ENCODE results near the gene CST9L.
A peak's percentile ranks its signal among the peaks of the same experiment; 100 is the strongest.

Gene CST9L, protein sequence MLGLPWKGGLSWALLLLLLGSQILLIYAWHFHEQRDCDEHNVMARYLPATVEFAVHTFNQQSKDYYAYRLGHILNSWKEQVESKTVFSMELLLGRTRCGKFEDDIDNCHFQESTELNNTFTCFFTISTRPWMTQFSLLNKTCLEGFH

GRCh38 chr20:23568320-23568970 is at the start of gene CST9L:
CST9L (minus strand) TSS chr20:23568484; CDS start chr20:23568450, 34 bp downstream.
- DNase-seq (ENCODE audit: low read depth in 3 of 3): no peak

GRCh38 chr20:23614163-23614562 is 45.9 kb upstream of the CST9L start:
- DNase-seq (ENCODE audit: low read depth in 3 of 3): no peak

- no peak for DNase-seq (ENCODE audit: low read depth in 3 of 3)
These were observed 45.4 kb upstream of the CST9L start for GRCh38 chr20:23613676-23614075.

- DNase-seq (ENCODE audit: low read depth in 3 of 3): no peak
These were observed 44.1 kb upstream of the CST9L start for GRCh38 chr20:23612396-23612795.

DNA sequence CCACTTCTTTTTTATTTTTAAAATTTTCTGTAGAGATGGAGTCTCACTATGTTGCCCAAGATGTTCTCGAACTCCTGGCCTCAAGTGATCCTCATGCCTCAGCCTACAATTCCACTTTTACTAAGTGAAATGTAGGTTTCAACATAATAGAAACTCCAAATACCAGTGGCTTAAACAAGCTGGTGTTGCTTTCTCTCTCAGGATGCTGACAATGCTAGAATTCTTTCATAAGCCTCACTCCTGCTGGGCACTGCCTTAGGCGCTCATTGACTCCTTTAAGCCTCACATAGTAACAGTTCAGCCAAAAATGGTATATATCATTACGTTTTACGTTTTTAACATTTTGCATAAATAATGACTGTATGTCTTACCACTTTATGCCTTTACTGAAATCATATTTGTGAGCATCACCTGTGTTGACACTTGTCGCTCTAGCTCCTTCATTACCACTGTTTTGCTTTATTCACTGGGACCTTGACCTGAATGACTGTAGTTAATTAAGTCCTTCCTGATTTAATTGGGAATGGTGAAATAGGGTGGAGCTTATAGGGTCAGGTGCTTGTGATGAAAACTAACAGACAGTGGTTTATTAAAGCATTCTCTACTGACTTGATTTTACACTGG is 41.3 kb upstream of the CST9L start:
- no peak for DNase-seq (ENCODE audit: low read depth in 3 of 3)

DNA sequence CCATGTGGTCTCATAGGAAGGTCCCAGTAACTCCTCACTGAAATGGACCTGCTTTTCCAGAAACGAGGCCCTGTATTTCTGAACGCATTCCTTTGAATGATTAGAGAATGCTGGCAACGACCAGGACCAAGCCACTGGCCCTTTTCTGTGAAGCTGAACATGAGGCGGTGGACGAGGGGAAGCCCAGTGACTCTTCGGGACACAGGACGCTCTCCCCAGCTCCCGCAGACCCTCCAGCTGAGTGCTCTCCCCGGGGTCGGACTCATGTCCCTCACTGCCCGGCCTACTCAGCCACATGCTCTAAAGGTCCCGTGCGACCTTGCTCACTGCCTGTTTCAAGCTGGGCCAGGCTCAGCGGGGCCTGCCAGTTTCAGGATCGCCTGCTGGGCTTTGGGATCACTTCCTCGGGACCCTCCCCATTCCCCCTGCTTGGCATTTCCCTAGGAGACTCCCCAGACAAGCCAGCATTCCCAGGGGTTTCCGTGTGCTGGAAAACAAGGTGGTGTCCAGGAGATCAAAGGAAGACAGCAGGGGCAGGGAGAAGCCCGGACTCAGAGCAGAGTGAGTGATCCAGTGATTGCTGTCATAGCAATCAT is 40.1 kb upstream of the CST9L start:
- DNase-seq (ENCODE audit: low read depth in 3 of 3): no peak

GRCh38 chr20:23607497-23608245 is 39.4 kb upstream of the CST9L start:
- DNase-seq (ENCODE audit: low read depth in 3 of 3): no peak

DNA sequence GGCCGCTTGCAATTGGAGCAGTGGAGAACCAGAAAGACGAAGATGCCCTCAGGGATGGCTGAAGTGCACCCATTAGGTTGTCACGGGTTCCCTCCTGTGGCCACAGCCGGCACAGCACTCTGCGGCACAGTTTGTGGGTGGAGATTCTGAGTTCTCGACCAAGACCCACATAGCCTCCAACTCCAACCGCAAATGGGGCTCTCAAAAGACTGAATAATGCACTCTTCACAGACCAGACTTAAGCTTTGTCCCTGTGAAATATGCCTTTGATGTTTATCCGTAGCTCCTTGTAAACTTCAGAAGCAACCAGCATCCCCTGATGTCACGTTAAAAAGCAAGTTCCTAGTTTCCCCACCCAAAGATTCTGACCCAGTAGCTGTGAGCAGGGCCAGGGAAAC is 38.4 kb upstream of the CST9L start:
- DNase-seq (ENCODE audit: low read depth in 3 of 3): peak; percentile 41 to 60 (median 47)

- DNase-seq (ENCODE audit: low read depth in 3 of 3): no peak
These were observed 37.8 kb upstream of the CST9L start, which contains the start of gene CST9 for GRCh38 chr20:23605867-23606651. CST9 (minus strand) TSS chr20:23605917; CDS start chr20:23605864, 53 bp downstream.

DNA sequence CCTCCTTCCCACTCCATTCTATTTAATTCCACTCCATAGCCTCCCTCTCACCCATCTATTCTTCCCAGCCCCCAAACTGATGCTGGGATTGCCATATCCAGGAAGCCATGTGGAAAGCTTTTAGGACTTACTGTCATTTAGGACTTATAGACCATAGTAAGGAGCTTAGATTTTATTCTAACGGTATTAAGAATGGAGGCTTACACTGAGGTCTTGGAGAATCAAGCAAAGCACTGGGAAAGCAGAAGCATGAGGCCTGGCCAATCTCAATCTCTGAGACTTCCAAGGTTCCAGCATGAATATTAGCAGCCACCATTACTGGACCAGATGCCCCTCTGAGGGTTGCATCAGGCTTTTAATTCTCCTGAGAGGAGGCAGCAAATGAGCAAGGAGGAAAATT is 36.0 kb upstream of the CST9L start:
- DNase-seq (ENCODE audit: low read depth in 3 of 3): no peak

DNA sequence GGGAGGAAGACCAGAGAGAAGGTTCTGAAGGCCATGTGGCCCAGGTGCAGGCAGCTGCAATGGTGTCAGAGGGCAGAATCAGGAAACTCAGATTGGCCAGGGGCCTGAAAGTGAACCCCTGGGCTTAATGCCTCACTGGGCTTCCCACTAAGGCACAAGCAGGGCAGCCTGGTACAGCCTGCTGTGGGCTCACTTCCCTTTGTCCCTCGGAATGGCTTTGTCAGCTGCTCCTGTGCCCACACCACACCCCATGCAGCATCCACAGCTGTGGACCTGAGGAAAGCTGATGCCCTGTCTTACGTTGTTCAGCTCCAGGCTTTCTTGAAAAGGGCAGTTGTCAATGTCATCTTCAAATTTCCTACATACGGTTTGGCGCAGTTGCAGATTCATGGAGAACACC is 35.0 kb upstream of the CST9L start:
- DNase-seq (ENCODE audit: low read depth in 3 of 3): no peak

GRCh38 chr20:23602699-23603098 is 34.4 kb upstream of the CST9L start:
- no peak for DNase-seq (ENCODE audit: low read depth in 3 of 3)

DNA sequence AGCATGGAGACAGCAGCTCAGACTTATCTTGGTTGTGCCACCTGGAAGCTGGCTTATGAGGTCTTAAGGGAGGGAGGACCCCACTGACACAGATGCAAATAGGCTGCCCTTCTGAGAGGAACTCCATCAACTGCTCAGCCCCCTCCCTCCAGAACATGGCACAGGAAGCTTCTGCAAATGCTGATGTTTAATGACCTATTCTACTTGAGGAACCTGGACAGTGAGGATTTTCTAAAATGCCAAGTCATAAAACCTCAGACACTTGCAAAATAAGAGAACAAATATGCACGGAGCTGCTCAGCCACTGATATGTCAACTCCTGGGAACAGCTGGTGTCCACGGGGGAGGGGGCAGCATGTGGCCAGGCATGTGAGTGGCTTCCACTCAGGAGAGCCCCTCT is 34.0 kb upstream of the CST9L start:
- DNase-seq (ENCODE audit: low read depth in 3 of 3): no peak

DNA sequence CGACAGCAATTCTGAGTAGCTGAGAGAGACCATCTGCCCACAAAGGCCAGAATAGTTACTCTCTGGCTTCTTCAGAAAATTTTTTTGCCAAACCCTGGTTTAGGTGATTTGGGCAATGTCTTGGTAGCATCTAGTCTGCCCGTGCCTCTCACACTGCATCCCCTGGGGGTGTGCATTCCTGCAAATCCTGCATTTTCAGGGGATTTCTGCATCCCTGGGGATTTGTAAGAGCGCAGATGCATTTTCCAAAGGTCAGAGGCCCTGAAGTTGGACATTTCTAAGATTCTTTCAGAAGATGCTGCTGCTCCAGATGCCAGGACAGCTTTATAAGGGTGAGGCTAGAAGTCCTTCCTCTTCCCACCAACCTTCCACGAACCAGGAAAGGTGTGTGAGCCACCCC is 33.4 kb upstream of the CST9L start:
- no peak for DNase-seq (ENCODE audit: low read depth in 3 of 3)

DNA sequence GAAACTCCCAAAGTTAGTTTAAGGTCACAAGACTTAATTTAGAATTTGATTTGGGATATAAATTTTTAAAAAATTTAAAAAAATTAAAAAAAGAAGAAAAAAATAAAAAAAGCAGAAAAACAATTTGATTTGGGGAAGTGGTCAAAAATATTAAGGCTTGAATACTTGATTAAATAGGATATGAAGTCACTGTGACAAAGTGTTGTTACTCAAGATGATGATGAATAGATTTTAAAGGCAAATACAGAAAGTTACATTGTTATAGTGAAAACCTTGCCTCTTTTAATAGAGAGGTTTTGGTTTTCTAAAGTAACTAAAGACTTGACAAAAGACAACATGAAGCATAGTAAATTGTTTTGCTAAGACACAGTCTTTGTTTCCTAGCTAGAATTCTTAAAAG is 30.2 kb upstream of the CST9L start:
- DNase-seq (ENCODE audit: low read depth in 3 of 3): no peak

DNA sequence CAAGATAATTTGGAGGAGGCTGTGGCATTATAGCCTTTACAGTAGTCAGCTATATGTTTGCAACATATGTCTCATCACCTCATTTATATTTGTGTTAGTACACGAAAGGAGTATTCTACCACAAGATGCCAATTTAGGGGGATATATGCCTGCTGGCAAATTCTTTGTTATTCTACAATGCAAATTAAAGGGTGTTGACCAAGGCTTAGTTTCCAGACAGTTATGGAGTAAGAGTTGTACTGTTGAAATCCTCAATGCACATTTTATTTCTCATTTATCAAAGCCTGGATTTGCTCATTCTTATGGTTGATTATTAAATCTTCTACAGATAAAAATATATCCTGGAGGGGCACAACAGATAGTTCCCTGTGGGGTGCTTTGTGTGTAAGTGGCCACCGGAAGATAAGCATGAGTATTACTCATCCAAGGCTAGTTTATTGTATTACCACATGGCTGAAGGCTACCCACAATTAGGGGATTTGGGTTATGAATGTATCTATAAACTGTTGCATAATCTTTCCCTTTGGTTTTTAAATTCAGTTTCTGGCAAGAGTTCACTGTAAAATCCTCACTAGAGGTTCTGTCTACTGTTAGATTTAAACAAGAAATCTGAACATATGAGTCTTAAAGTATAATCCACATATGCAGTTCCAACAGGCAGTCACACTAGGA is 28.4 kb upstream of the CST9L start:
- DNase-seq (ENCODE audit: low read depth in 3 of 3): no peak

GRCh38 chr20:23595941-23596340 is 27.7 kb upstream of the CST9L start:
- DNase-seq (ENCODE audit: low read depth in 3 of 3): no peak

DNA sequence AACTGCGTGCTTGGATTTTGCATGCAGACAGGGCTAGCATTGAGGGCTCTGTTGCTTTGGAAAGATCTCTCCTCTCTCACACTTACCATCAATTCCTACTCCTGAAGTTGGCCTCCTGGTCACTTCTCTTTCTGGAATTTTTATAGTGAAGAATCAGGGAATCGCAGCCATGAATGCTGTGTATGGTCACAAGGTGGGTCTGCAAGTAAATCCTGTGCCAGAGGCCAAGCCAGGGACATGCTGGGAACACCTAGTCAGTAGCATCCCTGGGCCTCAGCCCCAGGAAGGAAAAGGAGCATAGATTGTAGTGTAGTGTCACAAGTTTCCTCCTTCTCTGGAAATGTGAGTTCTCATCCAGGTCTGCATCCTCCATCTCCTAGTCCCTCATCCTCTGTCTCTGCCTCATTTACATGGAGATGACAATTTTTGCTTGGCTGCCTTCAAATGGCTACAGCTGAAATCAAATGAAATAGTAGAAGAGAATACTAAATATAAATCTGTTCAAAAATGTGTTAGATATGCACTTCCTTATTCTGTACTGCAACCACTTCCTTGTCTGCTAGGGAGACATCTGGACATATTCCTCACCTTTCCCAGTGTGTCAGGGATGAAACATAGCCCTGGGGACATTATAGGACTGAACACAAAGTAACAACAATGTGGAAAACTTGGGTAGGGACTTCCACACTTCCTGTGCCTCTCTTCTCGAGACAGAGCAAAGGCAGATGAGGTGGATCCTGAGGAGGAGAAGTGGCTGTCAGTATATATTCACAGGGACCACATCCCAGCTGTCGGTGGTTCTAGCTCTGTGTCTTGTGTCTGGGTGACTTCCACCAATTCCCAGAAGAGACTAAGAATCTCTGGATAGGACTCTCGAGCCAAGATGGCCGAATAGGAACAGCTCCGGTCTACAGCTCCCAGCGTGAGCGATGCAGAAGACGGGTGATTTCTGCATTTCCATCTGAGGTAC is 20.4 kb upstream of the CST9L start:
- no peak for DNase-seq (ENCODE audit: low read depth in 3 of 3)

GRCh38 chr20:23587631-23588030 is 19.3 kb upstream of the CST9L start:
- no peak for DNase-seq (ENCODE audit: low read depth in 3 of 3)
